Suprapubic skin (tissue), 4 donors: ENCODE results near the gene HIP1. TPM values are rescaled to one million over a fixed set of nuclear protein-coding genes. Genes with fewer than 3 reads are reported as not detected.

Experiments used
- DNase-seq, 2 donors: peaks; one replicate each; pipeline ENCODE4 v3.0.0-alpha.2; 2019; ENCODE audit warnings: low spot score in 2 of 2
- H3K27ac ChIP-seq: fragments of 200-600 bp; sonication (generic); one replicate; pipeline ENCODE4 v1.5.1; 2019
- H3K27me3 ChIP-seq: fragments of 200-600 bp; sonication (generic); one replicate; pipeline ENCODE4 v1.5.1; 2019
- H3K36me3 ChIP-seq: fragments of 200-600 bp; sonication (generic); one replicate; pipeline ENCODE4 v1.5.1; 2019
- H3K4me1 ChIP-seq: fragments of 200-600 bp; sonication (generic); one replicate; pipeline ENCODE4 v1.5.1; 2019
- H3K4me3 ChIP-seq: fragments of 200-600 bp; sonication (generic); one replicate; pipeline ENCODE4 v1.5.1; 2019; ENCODE audit warnings: mild to moderate bottlenecking
- H3K9me3 ChIP-seq: fragments of 200-600 bp; sonication (generic); one replicate; pipeline ENCODE4 v1.5.1; 2019
- EP300 ChIP-seq: sonication (generic); formaldehyde crosslinking; IDR thresholded peaks from one replicate; pipeline ENCODE4 v1.6.1; 2017; ENCODE audit warnings: antibody characterized with exemption
- POLR2A ChIP-seq, 2 donors: fragments of 450-650 bp; IDR thresholded peaks; one replicate each; pipeline ENCODE4 v1.6.1; 2017; ENCODE audit warnings: antibody characterized with exemption in 2 of 2, mild to moderate bottlenecking in 2 of 2, moderate library complexity in 2 of 2
- POLR2AphosphoS5 ChIP-seq, 3 donors: sonication (generic); formaldehyde crosslinking; IDR thresholded peaks; one replicate each; pipeline ENCODE4 v1.6.1; 2017; ENCODE audit warnings: antibody characterized with exemption in 3 of 3
- WGBS: methylation state at CpG from one replicate; pipeline ENCODE4 v1.1.5; 2018; 5-methylcytosine and 5-hydroxymethylcytosine counted together
- total RNA-seq, 4 donors: library from RNA; depleted of rRNA; stranded (reverse); fragments of >200 nt; gene quantifications; one replicate each; pipeline ENCODE4 v1.1.0, GENCODE V29; 2016
- TF ChIP-seq, protein P1 (sequence below), 2 donors: fragments of 200-600 bp in 1 of 2; fragments of 450-650 bp in 1 of 2; sonication (generic) in 1 of 2; IDR thresholded peaks; one replicate each; pipeline ENCODE4 v1.5.1; 2016 to 2019; ENCODE audit warnings: antibody characterized with exemption in 2 of 2, mild to moderate bottlenecking in 1 of 2, moderate library complexity in 1 of 2

HIP1 gene
- total RNA-seq, 4 donors from 2014 or later: 16.0 to 29.4 (median 22.3) TPM

DNA sequence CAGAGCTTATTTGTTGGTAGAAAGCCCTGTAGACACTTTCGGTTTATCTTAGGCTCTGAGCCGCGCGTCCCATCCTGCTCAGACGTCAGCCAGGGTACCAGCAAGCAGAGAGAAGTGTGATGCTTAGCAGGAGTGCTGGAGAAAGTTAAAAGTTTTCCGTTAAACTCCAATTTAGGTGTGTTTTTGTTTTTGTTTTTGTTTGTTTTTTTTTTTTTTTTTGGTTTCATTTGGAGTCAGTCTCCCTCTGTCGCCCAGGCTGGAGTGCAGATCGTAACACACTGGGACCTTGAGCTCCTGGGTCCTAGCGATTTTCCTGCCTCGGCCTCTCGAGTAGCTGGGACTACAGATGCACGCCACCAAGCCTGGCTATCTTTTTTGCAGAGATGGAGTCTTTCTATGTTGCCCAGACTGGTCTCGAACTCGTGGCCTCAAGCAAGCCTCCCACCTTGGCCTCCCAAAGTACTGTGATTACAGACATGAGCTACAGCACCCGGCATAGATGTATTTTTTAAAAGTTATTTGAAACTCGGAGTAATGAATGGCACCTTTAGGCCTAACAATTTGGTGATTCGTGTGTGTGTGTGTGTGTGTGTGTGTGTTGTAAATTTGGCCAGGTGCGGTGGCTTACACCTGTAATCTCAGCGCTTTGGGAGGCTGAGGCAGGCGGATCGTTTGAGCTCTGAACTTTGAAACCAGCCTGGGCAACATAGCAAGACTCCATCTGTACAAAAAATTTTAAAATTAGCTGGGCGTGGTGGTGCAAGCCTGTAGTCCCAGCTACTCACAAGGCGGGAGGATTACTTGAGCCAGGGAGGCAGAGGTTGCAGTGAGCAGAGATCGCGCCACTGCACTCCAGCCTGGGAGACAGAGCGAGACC, 1.3 kb upstream of the HIP1 start:
- Histone ChIP-seq H3K27ac (peak overlapping the region; percentile 61), H3K4me3 (peak overlapping the region; percentile 82), H3K27me3 (no peaks in the 10 kb centered on the region), H3K4me1 (peaks cover 20% of the 10 kb centered on the region), H3K36me3 (no peaks in the 10 kb centered on the region), H3K9me3 (no peaks in the 10 kb centered on the region)
- no peak for DNase-seq
- 62% methylated on average over 26 of the region's 26 CpGs for WGBS
- TF ChIP-seq, protein P1, sequence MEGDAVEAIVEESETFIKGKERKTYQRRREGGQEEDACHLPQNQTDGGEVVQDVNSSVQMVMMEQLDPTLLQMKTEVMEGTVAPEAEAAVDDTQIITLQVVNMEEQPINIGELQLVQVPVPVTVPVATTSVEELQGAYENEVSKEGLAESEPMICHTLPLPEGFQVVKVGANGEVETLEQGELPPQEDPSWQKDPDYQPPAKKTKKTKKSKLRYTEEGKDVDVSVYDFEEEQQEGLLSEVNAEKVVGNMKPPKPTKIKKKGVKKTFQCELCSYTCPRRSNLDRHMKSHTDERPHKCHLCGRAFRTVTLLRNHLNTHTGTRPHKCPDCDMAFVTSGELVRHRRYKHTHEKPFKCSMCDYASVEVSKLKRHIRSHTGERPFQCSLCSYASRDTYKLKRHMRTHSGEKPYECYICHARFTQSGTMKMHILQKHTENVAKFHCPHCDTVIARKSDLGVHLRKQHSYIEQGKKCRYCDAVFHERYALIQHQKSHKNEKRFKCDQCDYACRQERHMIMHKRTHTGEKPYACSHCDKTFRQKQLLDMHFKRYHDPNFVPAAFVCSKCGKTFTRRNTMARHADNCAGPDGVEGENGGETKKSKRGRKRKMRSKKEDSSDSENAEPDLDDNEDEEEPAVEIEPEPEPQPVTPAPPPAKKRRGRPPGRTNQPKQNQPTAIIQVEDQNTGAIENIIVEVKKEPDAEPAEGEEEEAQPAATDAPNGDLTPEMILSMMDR (IDR thresholded peaks at IDR 0.05): no peak

DNA sequence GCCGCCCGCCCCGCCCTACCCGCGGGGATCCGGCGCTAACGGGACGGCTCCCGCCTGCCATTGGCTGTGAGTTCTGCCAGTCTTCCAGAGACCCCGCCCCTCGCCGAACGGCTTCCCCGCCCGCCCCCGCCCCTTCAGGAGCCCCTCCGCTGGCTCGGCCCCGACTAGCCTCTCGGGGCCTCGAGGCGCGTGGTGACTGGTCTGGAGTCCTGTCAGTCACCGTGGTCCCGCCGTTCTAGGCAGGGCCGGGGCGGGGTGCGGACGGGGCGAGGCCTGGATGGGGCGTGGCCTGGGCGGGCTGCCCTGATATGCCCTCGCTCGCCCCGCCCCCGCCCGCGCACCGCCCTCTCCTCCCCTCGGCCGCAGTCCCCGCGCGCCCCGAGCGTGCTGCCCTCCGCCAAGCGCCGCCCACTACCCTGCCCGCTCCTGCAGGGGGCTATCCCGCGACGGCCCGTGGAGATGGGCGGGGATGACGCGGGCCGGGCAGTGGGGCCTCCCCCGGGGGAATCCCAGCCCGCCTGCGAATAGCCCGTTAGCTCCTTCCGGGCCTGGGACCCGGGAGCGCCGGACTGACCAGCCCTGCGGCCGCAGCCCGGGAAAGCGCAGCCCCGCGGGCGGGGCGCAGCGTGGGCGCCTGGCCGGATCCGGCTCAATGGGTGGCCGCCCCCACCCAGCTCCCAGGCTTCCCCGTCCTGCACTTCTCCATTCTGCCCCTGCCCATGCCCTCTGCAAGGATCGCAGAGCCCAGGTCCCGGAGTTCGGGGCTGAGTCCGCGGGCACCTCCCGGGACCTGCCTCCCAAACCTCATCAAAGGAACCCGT, 444 bp upstream of the HIP1 start:
- peak; percentile 99 to 100 for DNase-seq
- peaks cover 20% of the 10 kb centered on the region for H3K4me1 ChIP-seq
- no peaks in the 10 kb centered on the region for H3K36me3 ChIP-seq
- no peak for TF ChIP-seq POLR2AphosphoS5 (IDR thresholded peaks at IDR 0.05)
- TF ChIP-seq, protein P1 (IDR thresholded peaks at IDR 0.05): no peak
- no peak for TF ChIP-seq POLR2A (IDR thresholded peaks at IDR 0.05)
- TF ChIP-seq EP300: no peak
- no peaks in the 10 kb centered on the region for H3K9me3 ChIP-seq
- no peaks in the 10 kb centered on the region for H3K27me3 ChIP-seq
- WGBS: 0% methylated on average over 8 of the region's 89 CpGs
- H3K4me3 ChIP-seq: peak overlapping the region; percentile 82
- H3K27ac ChIP-seq: peak overlapping the region; percentile 65

DNA sequence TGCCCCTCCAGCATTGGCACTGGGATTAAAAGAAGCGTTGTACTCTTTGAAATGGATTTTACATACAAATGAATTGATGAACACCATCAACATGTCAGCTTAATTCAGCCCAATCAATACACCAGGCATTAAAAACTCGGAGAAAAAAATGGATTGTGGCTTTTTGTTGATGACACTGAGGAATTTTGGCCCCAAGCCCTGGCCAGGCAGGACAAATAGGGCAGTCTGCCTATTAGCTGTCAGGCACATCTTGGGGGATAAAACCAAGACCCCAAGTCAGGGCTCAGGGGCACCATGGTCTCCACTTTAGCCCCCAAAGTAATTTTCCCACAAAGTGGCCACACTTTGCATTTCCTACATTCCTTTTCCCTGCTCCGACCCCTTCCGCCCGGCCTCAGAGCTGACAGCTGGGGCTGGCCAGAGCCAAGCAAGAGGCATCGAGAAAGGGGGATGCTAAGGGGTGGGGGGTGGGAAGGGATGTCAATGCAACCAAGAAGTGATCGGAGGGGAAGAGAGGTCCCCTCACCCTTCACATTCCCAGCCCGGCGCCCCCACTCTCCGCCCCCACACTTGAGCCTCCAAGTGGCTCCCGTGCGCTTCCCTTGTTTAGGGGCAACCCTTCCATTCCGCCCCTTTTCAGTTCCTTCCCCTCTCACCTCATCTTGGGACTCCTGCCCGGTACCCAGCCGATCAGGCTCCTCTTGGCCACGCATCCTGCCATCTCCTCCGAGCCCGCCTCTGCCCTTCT, 711 bp downstream of the HIP1 start:
- DNase-seq: peak; percentile 65 to 82
- WGBS: 3% methylated on average over 18 of the region's 18 CpGs

DNA sequence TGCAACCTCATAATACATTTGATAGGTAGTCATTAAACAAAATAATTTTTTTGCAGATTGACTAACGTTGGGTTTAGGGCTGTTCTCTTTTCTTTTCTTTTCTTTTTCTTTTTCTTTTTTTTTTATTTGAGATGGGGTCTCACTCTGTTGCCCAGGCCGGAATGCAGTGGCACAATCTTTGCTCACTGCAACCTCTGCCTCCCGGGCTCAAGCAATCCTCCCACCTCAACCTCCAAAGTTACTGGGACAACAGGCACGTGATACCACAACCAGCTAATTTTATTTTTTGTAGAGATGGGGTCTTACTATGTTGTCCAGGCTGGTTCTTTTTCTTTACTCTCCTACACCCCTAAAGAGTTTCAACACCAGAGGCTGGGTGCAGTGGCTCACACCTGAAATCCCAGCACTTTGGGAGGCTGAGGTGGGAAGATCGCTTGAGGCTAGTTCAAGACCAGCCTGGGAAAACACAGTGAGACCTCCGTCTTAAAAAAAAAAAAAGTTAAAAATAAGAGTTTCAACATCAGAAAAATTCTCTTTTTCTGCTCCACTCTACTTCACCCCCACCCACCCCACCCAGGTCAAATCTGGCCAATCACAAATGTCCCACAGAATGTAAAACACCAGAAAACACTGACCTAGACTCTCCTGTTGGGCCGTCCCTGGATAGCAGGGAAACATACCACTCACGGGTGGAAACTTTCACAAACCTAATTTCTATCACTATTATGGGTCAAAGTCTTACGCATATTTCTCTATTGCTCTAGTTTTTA, 3.0 kb downstream of the HIP1 start:
- WGBS: 98% methylated on average over 9 of the region's 9 CpGs
- TF ChIP-seq POLR2A (IDR thresholded peaks at IDR 0.05): no peak
- no peak for TF ChIP-seq EP300

More for the DNA sequence above, 711 bp downstream of the HIP1 start:
- Histone ChIP-seq H3K27ac (no peak overlapping the region), H3K4me1 (peaks cover 20% of the 10 kb centered on the region), H3K9me3 (no peaks in the 10 kb centered on the region), H3K27me3 (no peaks in the 10 kb centered on the region), H3K36me3 (no peaks in the 10 kb centered on the region), H3K4me3 (peak overlapping the region; percentile 82)
- TF ChIP-seq EP300: no peak
- TF ChIP-seq, protein P1 (IDR thresholded peaks at IDR 0.05): no peak

More for the DNA sequence above, 3.0 kb downstream of the HIP1 start:
- Histone ChIP-seq H3K4me3 (no peak overlapping the region), H3K27me3 (no peaks in the 10 kb centered on the region), H3K4me1 (peaks cover 16% of the 10 kb centered on the region), H3K9me3 (no peaks in the 10 kb centered on the region), H3K36me3 (no peaks in the 10 kb centered on the region), H3K27ac (no peak overlapping the region)
- no peak for DNase-seq
